Immature natural killer cell (primary cell): ENCODE results near the gene TCF3. TPM values are rescaled to one million over a fixed set of nuclear protein-coding genes. Genes with fewer than 3 reads are reported as not detected.

Source experiments
- DNase-seq, 3 donors: peaks; one replicate each; pipeline ENCODE4 v3.0.0; 2022; ENCODE audit warnings: mixed read lengths in 1 of 3
- H3K27ac Mint-ChIP-seq, 6 donors: one replicate each; pipeline ENCODE4 v1.8.0; 2020; ENCODE audit warnings: mixed read lengths in 6 of 6, mild to moderate bottlenecking in 5 of 6, inconsistent platforms in 4 of 6, moderate library complexity in 3 of 6
- H3K27me3 Mint-ChIP-seq, 3 donors: one replicate each; pipeline ENCODE4 v1.8.0; 2020 to 2021; ENCODE audit warnings: low read depth in 3 of 3, mild to moderate bottlenecking in 3 of 3, mixed read lengths in 3 of 3, moderate library complexity in 3 of 3, inconsistent platforms in 1 of 3
- H3K36me3 Mint-ChIP-seq, 3 donors: one replicate each; pipeline ENCODE4 v1.8.0; 2020; ENCODE audit warnings: mixed read lengths in 3 of 3, inconsistent platforms in 2 of 3, mild to moderate bottlenecking in 2 of 3
- H3K4me1 Mint-ChIP-seq, 2 donors: one replicate each; pipeline ENCODE4 v1.8.0; 2020; ENCODE audit warnings: inconsistent platforms in 2 of 2, mild to moderate bottlenecking in 2 of 2, mixed read lengths in 2 of 2, moderate library complexity in 1 of 2
- H3K4me3 Mint-ChIP-seq, 5 donors: one replicate each; pipeline ENCODE4 v1.8.0; 2020; ENCODE audit warnings: mild to moderate bottlenecking in 5 of 5, mixed read lengths in 5 of 5, inconsistent platforms in 3 of 5, moderate library complexity in 3 of 5
- H3K9me3 Mint-ChIP-seq, 6 donors: one replicate each; pipeline ENCODE4 v1.8.0; 2020; ENCODE audit warnings: mild to moderate bottlenecking in 6 of 6, mixed read lengths in 6 of 6, inconsistent platforms in 4 of 6, moderate library complexity in 3 of 6
- polyA plus RNA-seq, 3 donors: library from polyadenylated mRNA; unstranded; fragments of 300-500 nt; fragmentation: Illumina TruSeq; gene quantifications; one replicate each; pipeline ENCODE4 v1.2.3, GENCODE V29; 2021

The TCF3 gene
- polyA plus RNA-seq, 3 donors from 2014 or later, result 1.9 to 6.3 (median 6.0) TPM

DNA sequence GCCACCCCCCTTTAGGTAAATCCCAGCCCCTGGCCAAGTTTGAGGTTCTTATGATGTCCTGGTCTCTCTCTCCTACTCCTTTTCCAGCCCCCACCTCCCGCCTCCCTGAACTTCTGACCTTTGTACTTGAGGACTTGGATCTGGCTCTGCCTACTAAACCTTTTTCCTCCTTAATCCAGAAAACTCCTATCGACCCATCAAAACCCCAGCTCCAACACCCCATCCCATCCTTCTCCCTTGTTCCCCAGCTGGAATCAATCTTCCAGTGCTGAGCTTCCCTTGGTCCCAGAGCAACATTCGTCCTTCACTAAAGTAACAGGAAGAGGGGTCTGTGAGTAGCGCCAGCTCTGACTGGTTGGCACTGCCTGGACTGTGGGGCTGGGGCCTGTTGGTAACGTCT is 29.9 kb downstream of the TCF3 start:
- H3K36me3 Mint-ChIP-seq, result peaks cover 0 to 4% (median 3%) of the 10 kb centered on the region in 3 donors
- peaks cover 0 to 2% of the 10 kb centered on the region in 2 donors for H3K4me1 Mint-ChIP-seq
- H3K4me3 Mint-ChIP-seq, result no peak overlapping the region
- H3K27ac Mint-ChIP-seq, result peak overlapping the region in 1 of 6 donors; percentile 32
- H3K9me3 Mint-ChIP-seq, result no peaks in the 10 kb centered on the region
- H3K27me3 Mint-ChIP-seq, result peaks cover 0 to 2% (median 0%) of the 10 kb centered on the region in 3 donors
- no peak for DNase-seq

DNA sequence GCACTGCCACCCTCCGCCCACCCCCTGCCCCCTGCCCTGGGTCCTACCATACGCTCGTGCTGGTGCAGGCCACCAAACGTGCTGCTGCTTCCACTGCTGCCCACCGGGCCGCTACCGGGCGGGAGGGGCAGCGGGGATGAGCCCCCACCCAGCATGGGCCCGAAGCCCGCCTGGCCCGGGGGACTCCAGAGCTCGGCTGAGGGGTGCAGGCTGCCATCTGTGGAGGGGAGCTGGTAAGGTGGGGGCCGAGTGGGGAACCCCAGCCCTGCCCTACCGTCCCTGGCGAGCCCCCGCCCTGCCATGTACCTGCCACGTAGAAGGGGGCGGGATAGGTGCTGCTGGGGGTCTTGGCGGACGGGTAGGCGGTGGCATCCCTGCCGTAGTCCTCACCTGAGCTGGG is 30.4 kb downstream of the TCF3 start:
- Mint-ChIP-seq H3K27me3 (peaks cover 0 to 2% (median 0%) of the 10 kb centered on the region in 3 donors), H3K4me3 (no peak overlapping the region), H3K9me3 (no peaks in the 10 kb centered on the region), H3K27ac (no peak overlapping the region), H3K36me3 (peaks cover 0 to 4% (median 3%) of the 10 kb centered on the region in 3 donors), H3K4me1 (peaks cover 2% of the 10 kb centered on the region in 2 donors)
- DNase-seq, result no peak

DNA sequence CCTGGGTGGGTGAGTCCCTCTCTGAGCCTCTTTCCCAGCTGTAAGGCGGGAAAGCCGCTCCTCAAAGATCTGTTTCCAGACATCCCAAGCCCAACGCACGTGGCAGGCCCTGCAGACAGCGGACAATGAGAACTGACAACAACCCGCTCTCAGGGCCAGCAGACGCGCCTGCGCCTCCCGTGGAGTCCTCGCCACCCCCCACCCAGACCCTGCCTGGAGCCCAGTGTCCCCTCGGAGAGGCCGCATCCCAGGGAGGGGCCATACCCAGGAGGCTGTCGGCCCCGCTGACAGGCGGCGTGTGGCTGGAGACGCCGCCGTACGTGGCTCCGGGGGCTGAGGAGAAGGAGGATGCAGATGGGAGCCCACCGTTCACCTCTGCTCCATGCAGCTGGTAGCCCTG is 30.8 kb downstream of the TCF3 start:
- Mint-ChIP-seq H3K36me3 (peaks cover 0 to 4% (median 3%) of the 10 kb centered on the region in 3 donors), H3K27ac (no peak overlapping the region), H3K4me1 (peaks cover 4 to 6% of the 10 kb centered on the region in 2 donors), H3K27me3 (peaks cover 0 to 2% (median 0%) of the 10 kb centered on the region in 3 donors), H3K4me3 (no peak overlapping the region), H3K9me3 (no peaks in the 10 kb centered on the region)
- no peak for DNase-seq

DNA sequence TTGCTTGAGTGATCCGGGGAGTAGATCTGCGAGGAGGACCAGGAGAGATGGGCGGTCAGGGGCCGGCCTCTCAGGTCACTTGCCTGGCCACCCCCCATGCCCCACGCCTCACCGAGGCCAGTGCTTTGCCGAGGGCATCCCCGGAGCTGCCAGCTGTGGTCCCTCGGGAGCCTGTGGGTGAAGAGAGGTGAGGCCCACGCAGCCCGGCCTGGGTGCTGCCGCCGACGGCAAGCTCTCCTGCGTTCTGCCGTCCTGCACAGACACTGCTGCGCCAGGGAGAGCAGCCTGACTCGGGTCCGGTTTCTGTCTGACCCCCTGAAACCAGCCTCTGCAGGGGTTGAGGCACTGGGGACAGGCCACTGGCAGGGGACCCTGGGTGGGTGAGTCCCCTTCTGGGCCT is 31.4 kb downstream of the TCF3 start:
- H3K27ac Mint-ChIP-seq, result peak overlapping the region in 1 of 6 donors; percentile 50
- H3K36me3 Mint-ChIP-seq, result peaks cover 0 to 3% (median 3%) of the 10 kb centered on the region in 3 donors
- H3K4me3 Mint-ChIP-seq, result no peak overlapping the region
- H3K4me1 Mint-ChIP-seq, result peaks cover 4 to 8% of the 10 kb centered on the region in 2 donors
- H3K27me3 Mint-ChIP-seq, result peaks cover 0 to 2% (median 0%) of the 10 kb centered on the region in 3 donors
- DNase-seq, result no peak
- no peaks in the 10 kb centered on the region for H3K9me3 Mint-ChIP-seq

DNA sequence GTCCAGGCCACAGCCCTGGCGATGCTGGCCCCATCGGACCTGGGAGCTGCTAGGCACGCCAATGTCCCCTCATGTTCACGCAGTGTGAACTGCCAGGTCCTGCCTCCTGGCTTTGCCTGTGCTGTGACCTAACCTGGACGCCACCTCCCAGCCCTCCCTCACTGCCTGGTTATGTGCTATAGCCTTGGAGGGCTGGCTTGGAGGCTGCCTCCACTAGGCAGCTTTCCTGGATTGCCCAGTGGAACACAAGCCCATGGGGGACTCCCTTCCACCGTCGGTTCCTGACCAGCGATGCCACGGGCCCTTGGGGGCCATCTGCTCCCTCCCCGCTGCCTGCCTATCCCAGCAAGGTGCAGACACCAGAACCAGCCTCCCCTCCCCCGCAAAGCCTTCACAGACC is 31.9 kb downstream of the TCF3 start:
- no peak for DNase-seq
- Mint-ChIP-seq H3K9me3 (no peaks in the 10 kb centered on the region), H3K27ac (no peak overlapping the region), H3K4me1 (peaks cover 4 to 8% of the 10 kb centered on the region in 2 donors), H3K27me3 (peaks cover 0 to 2% (median 0%) of the 10 kb centered on the region in 3 donors), H3K36me3 (no peaks in the 10 kb centered on the region), H3K4me3 (no peak overlapping the region)

DNA sequence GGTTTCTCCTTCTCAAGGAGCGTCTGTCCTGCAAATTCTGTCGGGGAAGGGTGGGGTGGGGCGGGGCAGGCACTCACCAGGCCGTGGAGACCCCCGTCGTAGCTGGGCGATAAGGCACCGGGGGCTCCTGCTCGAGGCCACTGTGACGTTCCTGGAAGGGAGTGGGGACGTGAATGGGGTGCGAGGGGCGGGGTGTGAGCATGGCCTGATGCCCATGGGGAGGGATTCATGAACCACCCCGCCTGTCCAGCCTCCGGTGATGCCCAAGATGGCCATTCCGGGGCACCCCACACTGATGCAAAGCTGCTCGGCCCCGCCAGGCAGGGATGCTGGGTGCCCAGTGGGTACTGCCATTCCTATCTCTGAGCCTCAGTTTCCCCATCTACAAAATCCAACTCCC is 32.7 kb downstream of the TCF3 start:
- H3K27ac Mint-ChIP-seq, result no peak overlapping the region
- H3K9me3 Mint-ChIP-seq, result no peaks in the 10 kb centered on the region
- peaks cover 4 to 8% of the 10 kb centered on the region in 2 donors for H3K4me1 Mint-ChIP-seq
- no peaks in the 10 kb centered on the region for H3K36me3 Mint-ChIP-seq
- DNase-seq, result no peak
- H3K27me3 Mint-ChIP-seq, result peaks cover 0 to 2% (median 0%) of the 10 kb centered on the region in 3 donors
- H3K4me3 Mint-ChIP-seq, result no peak overlapping the region

DNA sequence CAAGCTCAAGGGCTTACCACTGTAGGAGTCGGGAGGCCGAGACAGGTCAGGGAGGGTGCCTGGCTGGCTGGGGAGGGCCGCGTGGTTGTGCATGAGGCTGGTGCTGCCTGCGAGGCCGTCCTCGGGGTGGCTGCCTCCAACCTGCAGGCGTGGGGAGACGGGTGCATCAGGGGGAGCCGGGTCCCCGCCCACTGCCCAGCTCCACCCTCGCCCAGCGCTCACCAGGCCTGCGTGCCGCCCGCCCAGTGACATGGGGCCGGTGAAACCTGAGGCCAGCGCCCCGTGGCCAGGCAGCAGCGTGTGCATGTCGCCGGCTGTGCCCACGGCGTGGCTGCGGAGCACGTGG is 33.3 kb downstream of the TCF3 start:
- Mint-ChIP-seq H3K36me3 (no peaks in the 10 kb centered on the region), H3K4me1 (peaks cover 2 to 8% of the 10 kb centered on the region in 2 donors), H3K27ac (no peak overlapping the region), H3K4me3 (no peak overlapping the region), H3K9me3 (no peaks in the 10 kb centered on the region), H3K27me3 (peaks cover 0 to 2% (median 0%) of the 10 kb centered on the region in 3 donors)
- no peak for DNase-seq

DNA sequence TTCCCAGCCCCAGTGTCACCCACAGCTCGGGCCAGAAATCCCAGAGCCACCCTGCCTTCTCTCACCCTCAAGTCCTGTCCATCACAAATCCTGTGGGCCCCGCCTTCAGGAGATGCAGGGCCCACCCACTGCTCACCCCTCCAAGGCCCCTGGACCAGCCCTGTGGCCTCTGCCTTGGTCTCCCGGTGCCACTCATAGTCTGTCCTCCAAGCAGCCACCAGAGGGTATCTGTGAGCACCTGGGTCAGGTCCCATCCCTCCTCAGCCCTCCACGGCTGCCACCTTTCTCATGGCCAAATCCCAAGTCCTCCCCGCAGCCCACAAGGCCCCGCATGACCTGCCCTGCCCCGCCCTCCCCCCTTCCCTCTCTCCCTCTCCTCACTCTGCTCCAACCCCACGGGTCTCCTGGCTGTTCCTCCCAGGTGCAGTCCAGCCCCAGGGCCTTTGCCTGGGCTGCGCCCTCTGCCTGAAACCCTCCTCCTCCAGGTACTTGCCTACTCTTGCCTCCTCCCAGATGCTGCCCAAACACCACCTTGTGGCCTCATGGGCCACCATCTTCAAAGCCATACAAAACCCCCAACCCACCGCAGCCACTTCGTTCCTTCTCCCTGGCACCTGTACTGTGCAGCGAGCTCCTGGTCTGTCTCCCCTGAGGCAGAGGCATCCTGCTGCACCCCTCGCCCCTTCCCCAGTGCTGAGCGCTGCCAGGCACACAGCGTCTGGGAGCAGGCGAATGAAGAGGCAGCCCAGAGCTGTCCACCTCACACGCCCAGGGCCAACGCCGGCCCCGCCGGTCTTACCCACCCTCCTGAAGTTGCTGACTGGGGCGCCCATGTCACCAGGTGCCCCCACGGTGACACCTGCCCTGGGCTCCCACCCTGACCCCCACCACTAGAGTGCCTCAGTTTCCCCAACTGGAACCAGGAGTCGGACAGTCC is 34.0 kb downstream of the TCF3 start:
- DNase-seq, result no peak
- H3K4me1 Mint-ChIP-seq, result peaks cover 2 to 8% of the 10 kb centered on the region in 2 donors
- peaks cover 0 to 2% (median 0%) of the 10 kb centered on the region in 3 donors for H3K27me3 Mint-ChIP-seq
- H3K9me3 Mint-ChIP-seq, result no peaks in the 10 kb centered on the region
- H3K4me3 Mint-ChIP-seq, result no peak overlapping the region
- no peaks in the 10 kb centered on the region for H3K36me3 Mint-ChIP-seq
- H3K27ac Mint-ChIP-seq, result peak overlapping the region in 4 of 6 donors; percentile 17 to 56 (median 30)

DNA sequence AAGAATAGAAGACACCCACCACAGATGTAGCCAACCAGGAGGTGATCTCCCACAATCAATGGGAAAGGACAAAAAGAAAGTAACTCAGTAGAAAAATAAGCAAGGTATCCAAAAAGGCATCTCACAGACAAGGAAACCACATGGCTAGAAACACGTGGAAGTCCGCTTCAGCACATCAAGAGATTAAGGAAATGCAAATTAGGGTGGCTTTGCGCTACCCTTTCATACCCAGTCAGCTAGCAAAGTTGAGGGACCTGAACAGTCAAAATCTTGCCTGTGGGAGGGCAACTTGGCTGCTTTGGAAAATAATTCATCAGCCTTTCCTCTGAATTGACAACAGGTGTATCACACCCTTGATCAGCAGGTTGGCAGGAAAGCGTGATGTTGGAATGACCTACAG is 35.5 kb downstream of the TCF3 start:
- Mint-ChIP-seq H3K27ac (peak overlapping the region in 5 of 6 donors; percentile 22 to 74 (median 60)), H3K36me3 (peaks cover 0 to 3% (median 0%) of the 10 kb centered on the region in 3 donors), H3K27me3 (peaks cover 0 to 2% (median 2%) of the 10 kb centered on the region in 3 donors), H3K4me1 (peaks cover 2 to 8% of the 10 kb centered on the region in 2 donors), H3K4me3 (no peak overlapping the region), H3K9me3 (no peaks in the 10 kb centered on the region)
- no peak for DNase-seq

DNA sequence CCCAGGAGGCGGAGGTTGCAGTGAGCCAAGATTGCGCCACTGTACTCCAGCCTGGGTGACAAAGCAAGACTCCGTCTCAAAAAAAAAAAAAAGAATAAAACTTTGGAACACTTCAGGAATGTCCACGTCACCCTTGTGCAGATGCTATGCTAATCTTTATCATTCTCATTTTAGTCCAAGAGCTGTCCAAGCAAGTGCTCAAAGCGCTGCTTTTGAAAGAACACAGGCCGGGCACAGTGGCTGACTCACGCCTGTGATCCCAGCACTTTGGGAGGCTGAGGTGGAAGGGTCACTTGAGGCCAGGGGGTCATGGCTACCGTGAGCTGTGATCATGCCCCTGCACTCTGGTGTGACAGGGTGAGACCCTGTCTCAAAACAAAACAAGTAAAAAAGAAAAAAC is 36.0 kb downstream of the TCF3 start:
- Mint-ChIP-seq H3K9me3 (no peaks in the 10 kb centered on the region), H3K27me3 (peaks cover 0 to 2% (median 2%) of the 10 kb centered on the region in 3 donors), H3K4me3 (no peak overlapping the region), H3K36me3 (peaks cover 0 to 3% (median 0%) of the 10 kb centered on the region in 3 donors), H3K4me1 (peaks cover 2 to 8% of the 10 kb centered on the region in 2 donors), H3K27ac (peak overlapping the region in 4 of 6 donors; percentile 28 to 74 (median 48))
- no peak for DNase-seq

DNA sequence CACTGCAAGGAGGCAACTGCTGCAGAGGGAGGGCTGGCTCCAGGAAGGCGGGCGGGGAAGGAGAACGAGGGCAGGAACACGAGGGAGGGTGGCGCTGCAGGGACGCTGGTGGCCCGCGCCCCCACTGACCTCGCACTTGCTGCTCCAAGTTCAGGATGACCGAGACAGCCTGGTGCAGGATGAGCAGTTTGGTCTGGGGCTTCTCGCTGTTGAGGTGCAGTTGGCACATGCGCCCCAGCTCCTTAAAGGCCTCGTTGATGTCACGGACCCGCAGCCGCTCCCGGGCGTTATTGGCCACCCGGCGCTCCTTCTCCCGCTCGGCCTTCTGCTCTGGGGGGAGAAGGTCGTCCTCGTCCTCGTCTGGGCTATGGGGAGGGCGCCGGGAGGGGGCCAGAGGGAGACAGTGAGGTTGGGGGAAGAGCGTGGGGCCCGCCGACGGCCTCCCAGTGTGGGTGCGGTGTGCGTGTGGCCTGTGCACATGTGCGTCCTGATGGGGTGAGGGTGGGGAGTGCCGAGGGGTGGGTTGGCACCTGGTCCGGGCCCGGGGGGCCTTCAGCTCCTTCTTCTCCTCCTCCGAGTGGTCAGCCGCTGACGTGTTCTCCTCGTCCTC is 37.2 kb downstream of the TCF3 start:
- peaks cover 0 to 3% (median 0%) of the 10 kb centered on the region in 3 donors for H3K36me3 Mint-ChIP-seq
- no peaks in the 10 kb centered on the region for H3K9me3 Mint-ChIP-seq
- no peak overlapping the region for H3K27ac Mint-ChIP-seq
- H3K27me3 Mint-ChIP-seq, result peaks cover 0 to 2% (median 2%) of the 10 kb centered on the region in 3 donors
- H3K4me3 Mint-ChIP-seq, result no peak overlapping the region
- DNase-seq, result no peak
- H3K4me1 Mint-ChIP-seq, result peaks cover 2 to 8% of the 10 kb centered on the region in 2 donors

DNA sequence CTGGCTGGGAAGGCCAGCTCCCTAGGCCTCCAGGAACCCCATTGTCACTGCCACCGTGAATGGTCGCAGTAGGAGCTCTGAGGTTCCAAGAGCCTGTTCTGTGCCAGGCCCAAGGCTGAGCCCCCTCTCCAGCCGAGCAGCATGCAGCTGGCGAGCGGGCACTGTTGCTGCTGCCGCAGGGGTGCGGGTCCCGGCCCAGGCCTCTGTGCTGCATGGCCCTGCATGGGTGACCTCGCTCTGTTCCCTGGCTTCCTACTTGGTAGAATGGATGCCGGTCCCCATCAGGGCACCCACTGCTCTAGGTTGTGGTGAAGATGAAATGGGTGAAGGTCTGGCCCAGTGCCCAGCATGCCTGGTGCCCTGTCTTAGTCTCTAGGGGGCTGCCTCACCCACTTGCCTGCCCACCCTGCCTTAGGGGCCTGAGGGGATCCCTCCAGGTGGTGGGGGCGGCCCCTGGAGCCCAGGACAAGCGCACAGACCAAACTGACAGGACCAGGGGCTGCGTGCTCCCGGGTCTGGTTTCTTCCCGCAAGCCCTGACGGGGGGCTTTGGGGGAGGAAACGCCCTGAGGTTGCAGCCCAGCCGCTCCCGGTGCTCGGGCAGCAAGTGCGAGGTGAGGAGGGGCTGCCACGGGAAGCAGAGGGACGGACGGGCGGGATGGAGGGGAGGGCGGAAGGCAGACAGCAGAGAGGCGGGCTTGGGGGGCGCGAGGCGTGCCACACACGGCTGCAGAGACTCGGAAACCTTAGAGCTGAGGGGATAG is 38.4 kb downstream of the TCF3 start:
- peaks cover 0 to 2% (median 2%) of the 10 kb centered on the region in 3 donors for H3K27me3 Mint-ChIP-seq
- H3K36me3 Mint-ChIP-seq, result peaks cover 0 to 3% (median 0%) of the 10 kb centered on the region in 3 donors

DNA sequence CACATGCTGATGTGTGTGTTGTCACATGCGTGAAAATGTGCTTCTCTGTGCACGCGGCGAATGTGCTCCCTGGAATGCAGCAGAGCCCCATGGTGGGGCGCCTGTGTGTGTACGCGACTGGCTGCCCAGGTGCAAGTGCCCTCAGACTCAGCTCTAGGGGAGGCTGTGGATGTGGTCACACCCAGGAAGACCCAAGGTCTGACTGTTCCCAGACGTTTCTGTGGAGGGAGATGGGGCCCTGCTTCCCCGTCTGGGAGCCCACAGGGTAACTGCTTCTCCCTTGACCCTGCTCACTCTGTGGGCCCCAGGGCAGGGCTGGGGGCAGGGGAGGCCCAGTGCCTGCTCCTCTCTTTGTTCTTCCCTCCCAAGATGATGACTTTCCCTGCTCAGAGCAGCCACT is 39.3 kb downstream of the TCF3 start:
- DNase-seq, result no peak
- Mint-ChIP-seq H3K27ac (no peak overlapping the region), H3K4me1 (peaks cover 17 to 24% of the 10 kb centered on the region in 2 donors), H3K9me3 (no peaks in the 10 kb centered on the region), H3K27me3 (peaks cover 0 to 2% (median 0%) of the 10 kb centered on the region in 3 donors), H3K36me3 (peaks cover 0 to 3% (median 0%) of the 10 kb centered on the region in 3 donors), H3K4me3 (no peak overlapping the region)

More for the DNA sequence above, 38.4 kb downstream of the TCF3 start:
- no peak for DNase-seq
- Mint-ChIP-seq H3K9me3 (no peaks in the 10 kb centered on the region), H3K27ac (no peak overlapping the region), H3K4me1 (peaks cover 10 to 15% of the 10 kb centered on the region in 2 donors), H3K4me3 (no peak overlapping the region)
